Activated B cell treated with CpG ODN at 0.5 μM for 24 hours (primary cell): ENCODE measurements around the gene ANO9. TPM values are rescaled to one million over a fixed set of nuclear protein-coding genes. Genes with fewer than 3 reads are reported as not detected.

ENCODE experiments used
- ATAC-seq: fragments of 200-7000 bp; cut with Tn5 transposase; one replicate; pipeline ENCODE4 v1.10.0; 2021; ENCODE audit warnings: low read depth, mild to moderate bottlenecking, moderate library complexity
- CTCF ChIA-PET: fragments of 350-600 bp; sonication (Branson Sonifier 250); formaldehyde crosslinking; loops from one replicate; lab custom pipeline; 2021; ENCODE audit warnings: antibody characterized with exemption; lab: Charles Lee
- POLR2A ChIA-PET: fragments of 350-600 bp; sonication (Branson Sonifier 250); formaldehyde crosslinking; loops from one replicate; lab custom pipeline; 2021; ENCODE audit warnings: antibody characterized with exemption; lab: Charles Lee
- DNase-seq: peaks from one replicate; pipeline ENCODE4 v3.0.0; 2022
- H3K27ac Mint-ChIP-seq: one replicate; pipeline ENCODE4 v1.8.0; 2020; ENCODE audit warnings: mixed read lengths
- H3K27me3 Mint-ChIP-seq: one replicate; pipeline ENCODE4 v1.8.0; 2021; ENCODE audit warnings: mixed read lengths
- H3K36me3 Mint-ChIP-seq: one replicate; pipeline ENCODE4 v1.8.0; 2021; ENCODE audit warnings: low read depth, mixed read lengths
- H3K4me1 Mint-ChIP-seq: one replicate; pipeline ENCODE4 v1.8.0; 2021; ENCODE audit warnings: mixed read lengths
- H3K4me3 Mint-ChIP-seq: one replicate; pipeline ENCODE4 v1.8.0; 2020; ENCODE audit warnings: mild to moderate bottlenecking, mixed read lengths
- H3K9me3 Mint-ChIP-seq: one replicate; pipeline ENCODE4 v1.8.0; 2020; ENCODE audit warnings: mixed read lengths
- intact Hi-C: fragments of 100-400 bp; cut with micrococcal nuclease; formaldehyde crosslinking; loops from one replicate; pipeline ENCODE4 v1.15.1; 2024
- total RNA-seq: library from RNA; stranded (reverse); gene quantifications from 2 replicates; pipeline ENCODE4 v1.2.3, GENCODE V29; 2022
- TF ChIP-seq, protein P1 (sequence below): fragments of 200-600 bp; IDR thresholded peaks from one replicate; pipeline ENCODE4 v1.8.0; 2022; ENCODE audit warnings: antibody characterized with exemption, mild to moderate bottlenecking

The ANO9 gene
- total RNA-seq, 1 donor from 2014 or later, result 46.1 TPM

DNA sequence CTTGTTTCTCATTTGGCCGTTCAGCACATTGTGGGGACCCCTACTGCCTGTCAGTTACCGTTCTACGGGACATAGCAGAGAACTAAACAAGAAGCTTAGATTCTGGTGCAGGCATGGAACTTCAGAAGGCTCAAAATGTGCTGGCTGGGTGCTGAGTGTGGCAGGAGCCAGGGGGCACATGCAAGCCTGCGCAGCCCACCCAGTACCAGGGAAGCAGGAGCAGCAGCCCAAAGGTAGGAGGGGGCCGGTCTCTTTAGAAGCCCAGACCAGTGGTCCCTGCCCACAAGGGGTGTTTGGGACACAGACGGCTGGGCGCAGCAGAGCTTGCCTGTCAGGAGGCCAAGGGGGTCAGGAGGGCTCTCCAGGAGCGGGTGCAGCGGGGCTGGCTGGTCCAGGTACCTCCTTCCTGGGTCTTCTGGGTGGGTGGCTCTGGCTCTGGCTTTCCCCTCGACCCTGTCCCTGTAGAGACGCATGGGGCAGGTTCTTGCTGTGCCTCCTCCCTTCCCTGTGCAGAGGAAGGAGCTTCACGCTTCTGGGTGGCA, 10.5 kb upstream of the ANO9 start:
- CTCF ChIA-PET, result no interaction called here
- Mint-ChIP-seq H3K36me3 (peaks cover 19% of the 10 kb centered on the region), H3K9me3 (no peaks in the 10 kb centered on the region), H3K4me1 (peaks cover 48% of the 10 kb centered on the region), H3K27ac (no peak overlapping the region), H3K27me3 (no peaks in the 10 kb centered on the region), H3K4me3 (no peak overlapping the region)
- intact Hi-C loops, result loop anchor here (5.0 kb wide), 1 partner anchor 145 kb away; the partner anchor contains the start of gene IFITM2
- POLR2A ChIA-PET, result interaction anchor here (0.6 kb wide), 1 partner anchor 54 kb away, joined by 5 read pairs; no protein-coding TSS in a partner anchor
- TF ChIP-seq, protein P1, sequence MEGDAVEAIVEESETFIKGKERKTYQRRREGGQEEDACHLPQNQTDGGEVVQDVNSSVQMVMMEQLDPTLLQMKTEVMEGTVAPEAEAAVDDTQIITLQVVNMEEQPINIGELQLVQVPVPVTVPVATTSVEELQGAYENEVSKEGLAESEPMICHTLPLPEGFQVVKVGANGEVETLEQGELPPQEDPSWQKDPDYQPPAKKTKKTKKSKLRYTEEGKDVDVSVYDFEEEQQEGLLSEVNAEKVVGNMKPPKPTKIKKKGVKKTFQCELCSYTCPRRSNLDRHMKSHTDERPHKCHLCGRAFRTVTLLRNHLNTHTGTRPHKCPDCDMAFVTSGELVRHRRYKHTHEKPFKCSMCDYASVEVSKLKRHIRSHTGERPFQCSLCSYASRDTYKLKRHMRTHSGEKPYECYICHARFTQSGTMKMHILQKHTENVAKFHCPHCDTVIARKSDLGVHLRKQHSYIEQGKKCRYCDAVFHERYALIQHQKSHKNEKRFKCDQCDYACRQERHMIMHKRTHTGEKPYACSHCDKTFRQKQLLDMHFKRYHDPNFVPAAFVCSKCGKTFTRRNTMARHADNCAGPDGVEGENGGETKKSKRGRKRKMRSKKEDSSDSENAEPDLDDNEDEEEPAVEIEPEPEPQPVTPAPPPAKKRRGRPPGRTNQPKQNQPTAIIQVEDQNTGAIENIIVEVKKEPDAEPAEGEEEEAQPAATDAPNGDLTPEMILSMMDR, result no peak
- DNase-seq (no peak), ATAC-seq (no peak)

DNA sequence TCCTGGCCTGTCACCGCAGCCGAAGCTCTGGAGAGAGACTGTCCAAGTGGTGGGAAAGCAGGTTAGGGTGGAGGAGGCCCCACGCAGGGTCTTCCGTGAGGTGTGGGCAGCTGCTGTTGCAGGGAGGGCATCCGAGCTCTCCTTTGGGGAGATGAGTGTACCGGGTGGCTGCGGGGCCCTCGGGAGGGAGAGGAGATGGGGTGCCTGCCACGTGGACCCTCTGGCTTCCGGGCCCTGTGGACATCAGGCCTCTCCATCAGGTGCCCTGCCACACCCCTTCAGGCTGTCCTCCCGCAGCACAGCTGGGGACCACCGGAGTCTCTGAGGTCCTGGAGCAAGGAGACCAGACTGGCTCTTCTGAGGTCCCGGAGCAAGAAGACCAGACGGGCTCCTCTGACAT, 9.9 kb upstream of the ANO9 start:
- Mint-ChIP-seq H3K36me3 (peaks cover 19% of the 10 kb centered on the region), H3K9me3 (no peaks in the 10 kb centered on the region), H3K27me3 (no peaks in the 10 kb centered on the region), H3K4me1 (peaks cover 43% of the 10 kb centered on the region), H3K27ac (no peak overlapping the region), H3K4me3 (peak overlapping the region; percentile 97)
- ATAC-seq (no peak), DNase-seq (no peak)
- CTCF ChIA-PET, result no interaction called here
- POLR2A ChIA-PET, result interaction anchor here (0.8 kb wide), 1 partner anchor 55 kb away, joined by 3 read pairs; the partner anchor contains the start of gene RNH1
- TF ChIP-seq, protein P1, result no peak
- intact Hi-C loops, result loop anchor here (2.0 to 5.0 kb wide), 2 partner anchors 144 to 345 kb away; partner anchors contain the start of gene IFITM2

DNA sequence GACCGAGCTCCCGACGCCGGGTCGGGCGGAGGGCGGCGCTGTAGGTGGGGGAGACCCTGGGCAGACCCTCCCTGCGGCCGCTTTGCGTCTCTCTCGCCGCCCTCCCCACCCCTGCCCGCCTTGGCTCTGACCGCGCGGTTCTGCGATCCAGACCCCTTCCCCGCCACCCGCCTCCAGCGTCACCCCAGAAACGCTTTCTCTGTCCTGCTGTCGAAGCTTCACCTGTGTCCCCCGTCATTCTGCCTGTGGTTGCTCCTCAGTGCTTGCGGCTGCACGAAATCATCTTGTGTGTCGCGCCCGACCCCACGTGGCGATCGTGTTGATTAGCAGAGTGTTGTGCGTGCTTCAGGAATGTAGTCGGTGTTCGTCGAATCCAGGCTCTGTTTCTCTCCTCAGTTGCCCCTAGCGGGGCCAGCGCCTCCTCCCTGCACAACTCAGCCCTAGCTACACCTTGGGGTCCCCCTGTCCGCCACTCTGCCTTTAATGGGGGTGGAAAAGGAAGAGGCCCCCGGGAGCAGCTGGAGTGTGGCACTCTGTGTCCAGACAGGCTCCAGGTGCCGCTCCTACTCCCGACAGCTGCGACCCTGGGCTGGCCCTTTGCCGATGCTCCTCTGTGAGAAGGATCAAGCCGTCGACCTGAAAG, 9.1 kb upstream of the ANO9 start:
- Mint-ChIP-seq H3K4me3 (peak overlapping the region; percentile 97), H3K27ac (peak overlapping the region; percentile 87), H3K36me3 (peaks cover 19% of the 10 kb centered on the region), H3K9me3 (no peaks in the 10 kb centered on the region), H3K4me1 (peaks cover 35% of the 10 kb centered on the region), H3K27me3 (no peaks in the 10 kb centered on the region)
- ATAC-seq (peak; percentile 18), DNase-seq (peak; percentile 49)
- TF ChIP-seq, protein P1, result no peak
- POLR2A ChIA-PET, result interaction anchor here (0.5 to 4.3 kb wide), 7 partner anchors 35 to 244 kb away, joined by 3 to 50 read pairs (median 4); partner anchors contain the start of genes BET1L, HRAS, LRRC56 and RIC8A
- intact Hi-C loops, result loop anchor here (1.0 to 5.0 kb wide), 4 partner anchors 55 to 346 kb away; partner anchors contain the start of genes HRAS and IFITM2
- CTCF ChIA-PET, result interaction anchor here (0.8 to 1.2 kb wide), 2 partner anchors 200 to 276 kb away, joined by 3 to 8 read pairs; no protein-coding TSS in a partner anchor

DNA sequence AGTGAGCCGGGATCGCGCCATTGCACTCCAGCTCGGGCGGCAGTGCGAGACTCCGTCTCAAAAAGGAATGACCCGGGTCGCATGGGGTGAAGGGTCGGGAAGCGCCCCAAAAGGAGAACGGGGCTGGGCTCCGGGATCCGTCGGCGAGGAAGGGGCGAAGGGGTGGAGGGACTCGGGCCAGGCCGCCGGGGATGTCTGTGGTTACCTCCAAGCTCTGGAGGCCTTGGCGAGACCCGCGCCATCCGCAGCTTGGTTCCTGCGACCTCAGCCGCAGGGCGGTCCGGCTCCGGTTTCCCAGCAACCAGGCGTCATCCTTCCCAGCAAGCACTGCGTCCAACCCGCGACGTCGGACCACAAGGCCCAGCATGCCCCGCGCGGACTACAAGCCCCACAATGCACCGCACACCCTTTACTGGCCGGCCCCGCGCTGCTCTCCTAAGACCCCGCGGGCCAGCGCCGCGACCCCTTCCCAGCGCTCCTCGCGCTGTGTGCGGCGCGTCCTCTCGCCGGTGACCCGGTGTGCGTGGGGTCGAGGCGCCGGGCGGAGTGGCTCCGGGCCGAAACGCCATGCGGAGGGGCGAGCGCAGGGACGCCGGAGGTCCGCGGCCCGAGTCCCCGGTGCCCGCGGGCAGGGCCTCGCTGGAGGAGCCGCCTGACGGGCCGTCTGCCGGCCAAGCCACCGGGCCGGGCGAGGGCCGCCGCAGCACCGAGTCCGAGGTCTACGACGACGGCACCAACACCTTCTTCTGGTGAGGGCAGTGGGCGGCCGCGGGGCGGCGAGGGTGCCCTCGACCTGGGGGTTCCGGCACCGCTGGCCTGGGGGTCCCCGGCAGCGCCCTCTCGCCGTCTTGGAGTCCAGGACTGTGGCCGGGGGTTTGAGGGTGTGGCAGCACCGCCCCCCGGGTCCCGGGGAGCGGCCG, 8.3 kb upstream of the ANO9 start, which contains the start of gene PTDSS2:
TSS of gene PTDSS2 (plus strand) at position 391 of the 920 bp plus-strand sequence. CDS start at position 568, 177 bp downstream.
- POLR2A ChIA-PET, result interaction anchor here (0.6 to 4.3 kb wide), 13 partner anchors 16 to 243 kb away, joined by 3 to 50 read pairs (median 4); partner anchors contain the start of genes BET1L, HRAS, LRRC56 and PHRF1
- peak within 1 kb of the TSS; percentile 95 for H3K27ac Mint-ChIP-seq

More for the DNA sequence above, 8.3 kb upstream of the ANO9 start, which contains the start of gene PTDSS2:
- ATAC-seq (peak; percentile 72), DNase-seq (peak; percentile 93)
- CTCF ChIA-PET, result interaction anchor here (0.8 to 2.8 kb wide), 3 partner anchors 56 to 276 kb away, joined by 3 to 8 read pairs (median 8); partner anchors contain the start of gene RNH1
- peak within 1 kb of the TSS; percentile 97 for H3K4me3 Mint-ChIP-seq
- peaks cover 19% of the 10 kb centered on the region for H3K36me3 Mint-ChIP-seq
- intact Hi-C loops, result loop anchor here (1.0 to 5.0 kb wide), 6 partner anchors 56 to 347 kb away; partner anchors contain the start of genes HRAS and IFITM2
- peaks cover 35% of the 10 kb centered on the region for H3K4me1 Mint-ChIP-seq
- no peaks in the 10 kb centered on the region for H3K9me3 Mint-ChIP-seq
- H3K27me3 Mint-ChIP-seq, result no peaks in the 10 kb centered on the region
- TF ChIP-seq, protein P1, result no peak
